Measurements from ENCODE around the gene PLA2G5.

The PLA2G5 gene

GRCh38 chr1:20099533-20099932 is 29.5 kb downstream of the PLA2G5 start:
- H3K9ac ChIP-seq (ENCODE audit: low read length) = no peak overlapping the region
- H3K27ac ChIP-seq (ENCODE audit: low read length) = no peak overlapping the region
- no peak overlapping the region for H3K4me3 ChIP-seq (ENCODE audit: low read length)
- no peaks in the 10 kb centered on the region for H4K20me1 ChIP-seq (ENCODE audit: insufficient read depth, low read length)
- no peaks in the 10 kb centered on the region for H3K4me1 ChIP-seq (ENCODE audit: low read length)
- no peak overlapping the region for H3K4me2 ChIP-seq (ENCODE audit: low read depth, low read length)
- TF ChIP-seq EZH2 (optimal IDR thresholded peaks at IDR 0.05; ENCODE audit: low read depth, low read length) (no peak), CTCF (IDR thresholded peaks at IDR 0.05; ENCODE audit: low read length) (no peak), EZH2phosphoT487 (IDR thresholded peaks at IDR 0.05; ENCODE audit: low read length) (no peak)
- no peaks in the 10 kb centered on the region; the same call in 1 of the 2 replicates for H3K27me3 ChIP-seq (replicated peaks; ENCODE audit: insufficient read depth, low read length)
- no peaks in the 10 kb centered on the region for H3F3A ChIP-seq (ENCODE audit: insufficient read depth, low read length)
- H3K9me3 ChIP-seq (replicated peaks; ENCODE audit: insufficient read depth, low read length) = no peaks in the 10 kb centered on the region
- no peaks in the 10 kb centered on the region for H3K36me3 ChIP-seq (replicated peaks; ENCODE audit: insufficient read depth, low read length)
- DNase-seq = no peak
- no peaks in the 10 kb centered on the region for H3K9me2 ChIP-seq (replicated peaks; ENCODE audit: insufficient read depth, low read length)
- no peak overlapping the region for H2AFZ ChIP-seq (ENCODE audit: low read length)
- no peaks in the 10 kb centered on the region for H3K79me2 ChIP-seq (ENCODE audit: low read length)

GRCh38 chr1:20100632-20101355 is 30.8 kb downstream of the PLA2G5 start:
- no peaks in the 10 kb centered on the region for H3K79me2 ChIP-seq (ENCODE audit: low read length)
- H3K9me3 ChIP-seq (replicated peaks; ENCODE audit: insufficient read depth, low read length) = no peaks in the 10 kb centered on the region
- no peak overlapping the region for H3K27ac ChIP-seq (ENCODE audit: low read length)
- no peak overlapping the region for H3K4me3 ChIP-seq (ENCODE audit: low read length)
- no peak overlapping the region for H3K9ac ChIP-seq (ENCODE audit: low read length)
- no peaks in the 10 kb centered on the region for H3K4me1 ChIP-seq (ENCODE audit: low read length)
- no peak for TF ChIP-seq EZH2phosphoT487 (IDR thresholded peaks at IDR 0.05; ENCODE audit: low read length)
- TF ChIP-seq CTCF (IDR thresholded peaks at IDR 0.05; ENCODE audit: low read length) = peak; percentile 50
- no peaks in the 10 kb centered on the region for H3F3A ChIP-seq (ENCODE audit: insufficient read depth, low read length)
- no peaks in the 10 kb centered on the region for H4K20me1 ChIP-seq (ENCODE audit: insufficient read depth, low read length)
- DNase-seq = peak; percentile 23
- H3K4me2 ChIP-seq (ENCODE audit: low read depth, low read length) = no peak overlapping the region
- no peak overlapping the region for H2AFZ ChIP-seq (ENCODE audit: low read length)
- no peaks in the 10 kb centered on the region; the same call in 1 of the 2 replicates for H3K27me3 ChIP-seq (replicated peaks; ENCODE audit: insufficient read depth, low read length)
- H3K9me2 ChIP-seq (replicated peaks; ENCODE audit: insufficient read depth, low read length) = no peaks in the 10 kb centered on the region
- no peaks in the 10 kb centered on the region for H3K36me3 ChIP-seq (replicated peaks; ENCODE audit: insufficient read depth, low read length)

GRCh38 chr1:20102875-20103274 is 32.9 kb downstream of the PLA2G5 start:
- Histone ChIP-seq H3K9me3 (replicated peaks; ENCODE audit: insufficient read depth, low read length) (no peaks in the 10 kb centered on the region), H3K9ac (ENCODE audit: low read length) (no peak overlapping the region), H3F3A (ENCODE audit: insufficient read depth, low read length) (no peaks in the 10 kb centered on the region), H3K36me3 (replicated peaks; ENCODE audit: insufficient read depth, low read length) (no peaks in the 10 kb centered on the region), H3K27ac (ENCODE audit: low read length) (no peak overlapping the region), H3K4me2 (ENCODE audit: low read depth, low read length) (no peak overlapping the region), H3K4me3 (ENCODE audit: low read length) (no peak overlapping the region), H4K20me1 (ENCODE audit: insufficient read depth, low read length) (no peaks in the 10 kb centered on the region), H3K4me1 (ENCODE audit: low read length) (no peaks in the 10 kb centered on the region), H3K79me2 (ENCODE audit: low read length) (no peaks in the 10 kb centered on the region), H2AFZ (ENCODE audit: low read length) (no peak overlapping the region), H3K27me3 (replicated peaks; ENCODE audit: insufficient read depth, low read length) (no peaks in the 10 kb centered on the region), H3K9me2 (replicated peaks; ENCODE audit: insufficient read depth, low read length) (no peaks in the 10 kb centered on the region)
- TF ChIP-seq EZH2phosphoT487 (IDR thresholded peaks at IDR 0.05; ENCODE audit: low read length) (no peak), EZH2 (optimal IDR thresholded peaks at IDR 0.05; ENCODE audit: low read depth, low read length) (no peak), CTCF (IDR thresholded peaks at IDR 0.05; ENCODE audit: low read length) (no peak)
- DNase-seq = no peak

All from MM.1S (cell line).